SK-N-SH (cell line): Measurements from ENCODE around the gene GCNT2. TPM values are rescaled to one million over a fixed set of nuclear protein-coding genes. Genes with fewer than 3 reads are reported as not detected.

ENCODE experiments used
- CTCF ChIA-PET: fragments of 300-600, 350-600 bp; formaldehyde crosslinking; extraction: SDS; loops from one replicate; lab custom pipeline; 2021; lab: Yijun Ruan, JAX
- POLR2A ChIA-PET: fragments of 350-600 bp; sonication (Branson Sonifier 250); formaldehyde crosslinking; extraction: SDS; loops from one replicate; lab custom pipeline; 2020; ENCODE audit warnings: antibody characterized with exemption, inconsistent platforms; lab: Yijun Ruan, JAX
- DNase-seq: peaks from one replicate; pipeline ENCODE4 v3.0.0; 2012
- H2AFZ ChIP-seq: fragments of 200-600 bp; sonication (generic); 2 replicates; pipeline ENCODE4 v1.8.1; 2016; ENCODE audit warnings: antibody characterized with exemption, mild to moderate bottlenecking, low read depth
- H3F3A ChIP-seq: fragments of 200-600 bp; sonication (generic); replicated peaks from 2 replicates; pipeline ENCODE3; 2016; ENCODE audit warnings: antibody characterized with exemption, mild to moderate bottlenecking; ENCODE audit not compliant: insufficient read depth
- H3K27ac ChIP-seq, 2 experiments: fragments of 200-500 bp in 1 of 2; fragments of 200-600 bp in 1 of 2; sonication (Bioruptor generic) in 1 of 2; sonication (generic), shearing (Covaris generic) in 1 of 2; 2 replicates each; pipeline versions ENCODE4 v1.5.1 to v1.6.1; 2014 to 2016; ENCODE audit warnings: low read depth in 2 of 2, inconsistent platforms in 1 of 2, low read length in 1 of 2, mild to moderate bottlenecking in 1 of 2, mixed read lengths in 1 of 2
- H3K27me3 ChIP-seq: fragments of 200-600 bp; sonication (generic), shearing (Covaris generic); 2 replicates; pipeline ENCODE4 v1.6.1; 2016; ENCODE audit warnings: mixed run types; ENCODE audit not compliant: insufficient read depth
- H3K36me3 ChIP-seq, 2 experiments: fragments of 200-500 bp in 1 of 2; fragments of 200-600 bp in 1 of 2; sonication (Bioruptor generic) in 1 of 2; sonication (generic) in 1 of 2; replicated peaks in 1 of 2; 2 replicates each; pipeline versions ENCODE3 to v1.5.1; 2014 to 2016; ENCODE audit warnings: low read length in 1 of 2, mild to moderate bottlenecking in 1 of 2; ENCODE audit not compliant: insufficient read depth in 2 of 2, control insufficient read depth in 1 of 2
- H3K4me1 ChIP-seq, 2 experiments: fragments of 200-500 bp in 1 of 2; fragments of 200-600 bp in 1 of 2; sonication (Bioruptor generic) in 1 of 2; sonication (generic), shearing (Covaris generic) in 1 of 2; 2 replicates each; pipeline versions ENCODE4 v1.5.1 to v1.6.1; 2014 to 2016; ENCODE audit warnings: low read depth in 1 of 2, low read length in 1 of 2, mixed run types in 1 of 2; ENCODE audit not compliant: insufficient read depth in 2 of 2, control insufficient read depth in 1 of 2
- H3K4me2 ChIP-seq: fragments of 200-600 bp; sonication (generic), shearing (Covaris generic); 2 replicates; pipeline ENCODE4 v1.6.1; 2017; ENCODE audit warnings: mixed run types
- H3K4me3 ChIP-seq, 2 experiments: fragments of 200-500 bp in 1 of 2; fragments of 200-600 bp in 1 of 2; sonication (Bioruptor generic) in 1 of 2; sonication (generic), shearing (Covaris generic) in 1 of 2; 2 replicates each; pipeline versions ENCODE4 v1.5.1 to v1.8.1; 2014 to 2016; ENCODE audit warnings: low read depth in 2 of 2, inconsistent platforms in 1 of 2, low read length in 1 of 2, mild to moderate bottlenecking in 1 of 2, mixed read lengths in 1 of 2, moderate library complexity in 1 of 2
- H3K79me2 ChIP-seq: fragments of 200-600 bp; sonication (generic); 2 replicates; pipeline ENCODE4 v1.8.1; 2017; ENCODE audit warnings: mild to moderate bottlenecking; ENCODE audit not compliant: insufficient read depth
- H3K9ac ChIP-seq: fragments of 200-600 bp; sonication (generic); 2 replicates; pipeline ENCODE4 v1.6.1; 2017; ENCODE audit warnings: mixed run types
- H3K9me2 ChIP-seq: fragments of 200-600 bp; sonication (generic); 2 replicates; pipeline ENCODE4 v1.6.1; 2017; ENCODE audit warnings: mixed run types
- H3K9me3 ChIP-seq: fragments of 200-600 bp; sonication (generic); 2 replicates; pipeline ENCODE4 v1.6.1; 2017; ENCODE audit warnings: mixed run types, mild to moderate bottlenecking, moderate library complexity
- H4K20me1 ChIP-seq: fragments of 200-600 bp; sonication (generic); 2 replicates; pipeline ENCODE4 v1.6.1; 2017; ENCODE audit warnings: mild to moderate bottlenecking, mixed run types; ENCODE audit not compliant: insufficient read depth
- ELF1 ChIP-seq: IDR thresholded peaks from 2 replicates; pipeline ENCODE4 v1.4.0; 2012
- EP300 ChIP-seq, 2 experiments: IDR thresholded peaks; 2 replicates each; pipeline versions ENCODE4 v1.4.0 to v1.6.1; 2012; ENCODE audit warnings: borderline replicate concordance in 1 of 2, low read depth in 1 of 2, low read length in 1 of 2
- EZH2phosphoT487 ChIP-seq: fragments of 200-600 bp; sonication (generic); IDR thresholded peaks from 2 replicates; pipeline ENCODE4 v1.6.1; 2017; ENCODE audit warnings: low read depth, mixed run types, mild to moderate bottlenecking, antibody characterized with exemption, moderate library complexity, borderline replicate concordance
- FOXJ3 ChIP-seq: sonication (generic); formaldehyde crosslinking; IDR thresholded peaks from 2 replicates; pipeline ENCODE4 v1.5.1; 2020; ENCODE audit warnings: mild to moderate bottlenecking, missing genetic modification reagents
- JUND ChIP-seq: IDR thresholded peaks from 2 replicates; pipeline ENCODE4 v1.4.0; 2012
- RXRA ChIP-seq: IDR thresholded peaks from 2 replicates; pipeline ENCODE4 v1.4.0; 2012; ENCODE audit warnings: low read depth, mild to moderate bottlenecking, borderline replicate concordance
- WGBS: methylation state at CpG from one replicate; pipeline ENCODE4 v1.1.6; 2017; ENCODE audit warnings: low lambda C conversion rate; 5-methylcytosine and 5-hydroxymethylcytosine counted together
- polyA plus RNA-seq, 3 experiments: library from polyadenylated mRNA; depleted of rRNA; stranded (reverse); fragments of >200 nt; gene quantifications; 2 replicates each; pipeline ENCODE4 v1.2.3, GENCODE V29; 2012
- TF ChIP-seq, protein P1 (sequence below): IDR thresholded peaks from 2 replicates; pipeline ENCODE4 v1.6.1; 2012; ENCODE audit warnings: mild to moderate bottlenecking, low read depth, low read length, moderate library complexity
- TF ChIP-seq, protein P2 (sequence below): fragments of 150-350 bp; IDR thresholded peaks from 2 replicates; pipeline ENCODE4 v1.6.1; 2016; ENCODE audit warnings: mild to moderate bottlenecking, low read depth, low read length

The GCNT2 gene
- polyA plus RNA-seq, 1 of the 3 experiments (the other 2 are of a cell fraction), result 0.13 TPM

DNA sequence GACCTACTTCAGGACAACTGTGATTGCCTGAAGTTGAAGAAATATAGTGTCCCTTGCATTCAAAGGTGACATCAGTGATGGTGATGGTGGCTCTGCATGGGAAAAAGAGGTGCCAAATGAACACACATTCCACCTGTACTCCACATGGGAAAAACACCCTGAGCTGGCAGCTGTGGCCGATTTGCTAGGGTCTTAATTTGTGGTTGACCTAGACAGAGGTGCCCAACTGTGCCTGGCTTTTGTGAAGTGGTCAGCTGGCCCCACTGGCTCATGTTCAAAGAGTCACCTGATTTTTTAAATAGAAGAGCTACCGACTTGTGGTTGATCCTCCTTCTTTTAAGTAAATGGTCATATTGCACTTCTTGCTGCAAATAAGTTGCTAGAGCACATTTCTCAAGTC is 7.6 kb upstream of the GCNT2 start:
- Histone ChIP-seq H3K9me3 (no peaks in the 10 kb centered on the region), H3K4me3 (no peak overlapping the region), H2AFZ (no peak overlapping the region), H3K27ac (no peak overlapping the region), H3K27me3 (no peaks in the 10 kb centered on the region), H3K36me3 (no peaks in the 10 kb centered on the region), H3K4me2 (no peak overlapping the region), H3F3A (no peaks in the 10 kb centered on the region), H4K20me1 (no peaks in the 10 kb centered on the region), H3K9ac (no peak overlapping the region), H3K9me2 (no peaks in the 10 kb centered on the region), H3K79me2 (no peaks in the 10 kb centered on the region), H3K4me1 (no peaks in the 10 kb centered on the region; a peak in 1 of 4 replicates)
- CTCF ChIA-PET, result no interaction called here
- POLR2A ChIA-PET, result no interaction called here
- 28% methylated on average over 2 of the region's 2 CpGs for WGBS
- TF ChIP-seq FOXJ3 (CRISPR knock-in tag), result no peak
- TF ChIP-seq EZH2phosphoT487, result no peak
- TF ChIP-seq ELF1, result no peak
- TF ChIP-seq, protein P1, sequence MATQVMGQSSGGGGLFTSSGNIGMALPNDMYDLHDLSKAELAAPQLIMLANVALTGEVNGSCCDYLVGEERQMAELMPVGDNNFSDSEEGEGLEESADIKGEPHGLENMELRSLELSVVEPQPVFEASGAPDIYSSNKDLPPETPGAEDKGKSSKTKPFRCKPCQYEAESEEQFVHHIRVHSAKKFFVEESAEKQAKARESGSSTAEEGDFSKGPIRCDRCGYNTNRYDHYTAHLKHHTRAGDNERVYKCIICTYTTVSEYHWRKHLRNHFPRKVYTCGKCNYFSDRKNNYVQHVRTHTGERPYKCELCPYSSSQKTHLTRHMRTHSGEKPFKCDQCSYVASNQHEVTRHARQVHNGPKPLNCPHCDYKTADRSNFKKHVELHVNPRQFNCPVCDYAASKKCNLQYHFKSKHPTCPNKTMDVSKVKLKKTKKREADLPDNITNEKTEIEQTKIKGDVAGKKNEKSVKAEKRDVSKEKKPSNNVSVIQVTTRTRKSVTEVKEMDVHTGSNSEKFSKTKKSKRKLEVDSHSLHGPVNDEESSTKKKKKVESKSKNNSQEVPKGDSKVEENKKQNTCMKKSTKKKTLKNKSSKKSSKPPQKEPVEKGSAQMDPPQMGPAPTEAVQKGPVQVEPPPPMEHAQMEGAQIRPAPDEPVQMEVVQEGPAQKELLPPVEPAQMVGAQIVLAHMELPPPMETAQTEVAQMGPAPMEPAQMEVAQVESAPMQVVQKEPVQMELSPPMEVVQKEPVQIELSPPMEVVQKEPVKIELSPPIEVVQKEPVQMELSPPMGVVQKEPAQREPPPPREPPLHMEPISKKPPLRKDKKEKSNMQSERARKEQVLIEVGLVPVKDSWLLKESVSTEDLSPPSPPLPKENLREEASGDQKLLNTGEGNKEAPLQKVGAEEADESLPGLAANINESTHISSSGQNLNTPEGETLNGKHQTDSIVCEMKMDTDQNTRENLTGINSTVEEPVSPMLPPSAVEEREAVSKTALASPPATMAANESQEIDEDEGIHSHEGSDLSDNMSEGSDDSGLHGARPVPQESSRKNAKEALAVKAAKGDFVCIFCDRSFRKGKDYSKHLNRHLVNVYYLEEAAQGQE, result no peak
- no peak for TF ChIP-seq RXRA
- DNase-seq, result no peak

DNA sequence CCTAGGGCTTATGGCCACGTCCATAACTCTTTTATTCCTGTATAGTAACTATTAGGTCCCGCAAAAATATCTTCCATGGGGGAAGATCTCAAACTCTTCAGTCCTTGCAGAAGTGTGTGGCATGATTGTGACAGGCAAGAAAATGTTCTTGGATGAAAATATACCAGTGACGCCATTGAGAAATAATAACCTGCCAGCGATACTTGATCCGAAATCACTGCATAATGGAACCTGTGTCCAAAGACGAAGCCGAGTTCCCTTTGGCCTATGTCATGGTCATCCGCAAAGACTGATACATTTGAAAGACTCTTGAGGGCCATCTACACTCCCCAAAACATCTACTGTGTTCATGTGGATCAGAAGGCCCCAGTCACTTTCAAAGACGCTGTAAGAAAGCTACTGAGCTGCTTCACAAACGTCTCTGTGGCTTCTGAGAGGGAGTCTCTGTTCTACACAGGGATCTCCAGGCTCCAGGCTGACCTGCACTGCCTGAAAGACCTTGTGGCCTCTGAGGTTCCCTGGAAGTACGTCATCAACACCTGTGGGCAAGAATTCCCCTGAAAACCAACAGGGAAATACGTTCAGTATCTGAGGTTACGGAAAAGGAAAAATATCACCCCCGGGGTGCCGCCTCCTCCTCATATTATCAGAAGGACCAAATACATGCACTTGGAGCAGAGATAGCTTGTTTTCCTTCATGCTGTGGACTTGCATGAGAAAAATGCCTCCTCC is 6.9 kb upstream of the GCNT2 start:
- POLR2A ChIA-PET, result no interaction called here
- Histone ChIP-seq H3K9me3 (no peaks in the 10 kb centered on the region), H3F3A (no peaks in the 10 kb centered on the region), H4K20me1 (no peaks in the 10 kb centered on the region), H3K27ac (no peak overlapping the region), H3K79me2 (no peaks in the 10 kb centered on the region), H3K9me2 (no peaks in the 10 kb centered on the region), H3K4me1 (no peaks in the 10 kb centered on the region; a peak in 1 of 4 replicates), H2AFZ (no peak overlapping the region), H3K9ac (no peak overlapping the region), H3K27me3 (no peaks in the 10 kb centered on the region), H3K4me3 (no peak overlapping the region), H3K4me2 (no peak overlapping the region), H3K36me3 (no peaks in the 10 kb centered on the region)
- WGBS, result 54% methylated on average over 15 of the region's 15 CpGs
- CTCF ChIA-PET, result no interaction called here
- TF ChIP-seq EP300 (IDR thresholded peaks at IDR 0.05; ENCODE audit: borderline replicate concordance in 1 of 2, low read depth in 1 of 2, low read length in 1 of 2) (no peak), ELF1 (no peak), RXRA (no peak), EZH2phosphoT487 (no peak), JUND (no peak)
- TF ChIP-seq, protein P2, sequence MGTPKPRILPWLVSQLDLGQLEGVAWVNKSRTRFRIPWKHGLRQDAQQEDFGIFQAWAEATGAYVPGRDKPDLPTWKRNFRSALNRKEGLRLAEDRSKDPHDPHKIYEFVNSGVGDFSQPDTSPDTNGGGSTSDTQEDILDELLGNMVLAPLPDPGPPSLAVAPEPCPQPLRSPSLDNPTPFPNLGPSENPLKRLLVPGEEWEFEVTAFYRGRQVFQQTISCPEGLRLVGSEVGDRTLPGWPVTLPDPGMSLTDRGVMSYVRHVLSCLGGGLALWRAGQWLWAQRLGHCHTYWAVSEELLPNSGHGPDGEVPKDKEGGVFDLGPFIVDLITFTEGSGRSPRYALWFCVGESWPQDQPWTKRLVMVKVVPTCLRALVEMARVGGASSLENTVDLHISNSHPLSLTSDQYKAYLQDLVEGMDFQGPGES, result no peak
- no peak for DNase-seq
